GM18517 (cell line): ENCODE results near the gene DNM3.

Source experiments
- ATAC-seq: cut with Tn5 transposase; IDR thresholded peaks from one replicate; pipeline ENCODE4 v1.9.1; 2021; ENCODE audit warnings: mild to moderate bottlenecking, moderate library complexity; ENCODE audit not compliant: unreplicated experiment

DNM3 gene

DNA sequence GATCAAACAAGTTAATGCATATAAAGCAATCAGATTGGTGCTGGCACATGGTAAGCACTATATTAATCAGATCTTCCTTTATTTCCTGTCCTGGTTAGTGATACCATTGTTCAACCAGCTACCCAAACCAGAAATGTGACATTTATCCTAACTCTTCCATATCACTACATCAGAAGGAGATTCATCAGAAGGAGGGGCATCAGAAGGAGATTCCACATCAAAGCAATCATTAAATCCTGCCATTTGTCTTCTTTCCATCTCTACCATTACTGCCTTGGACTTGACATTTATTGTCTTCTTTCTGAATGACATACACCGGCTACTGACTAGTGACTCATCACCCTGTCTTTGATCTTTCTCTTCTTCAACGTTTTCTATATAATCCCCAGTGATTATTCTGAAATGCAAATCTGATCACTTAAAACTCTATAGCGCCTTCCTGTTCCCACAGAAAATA is 75.0 kb downstream of the DNM3 start:
- ATAC-seq, result no peak

DNA sequence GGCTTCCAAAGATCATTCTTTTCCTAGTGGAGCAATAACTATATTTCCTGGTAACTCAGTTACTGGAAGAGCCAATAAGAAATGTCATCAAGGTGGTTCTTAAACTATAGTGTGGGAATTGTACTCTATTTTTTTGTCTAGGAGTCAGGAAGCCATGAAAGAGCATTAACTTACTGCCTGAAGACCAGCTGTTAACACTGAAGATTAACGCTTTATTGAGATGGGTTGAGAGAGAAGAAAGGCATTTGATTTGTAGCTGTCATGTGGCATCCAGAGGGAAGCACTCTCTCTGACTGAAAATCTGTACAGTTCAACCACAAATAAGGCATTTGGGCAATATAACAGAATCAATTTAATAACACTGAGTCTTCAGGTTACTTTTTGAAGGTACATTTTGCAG is 76.0 kb downstream of the DNM3 start:
- no peak for ATAC-seq

DNA sequence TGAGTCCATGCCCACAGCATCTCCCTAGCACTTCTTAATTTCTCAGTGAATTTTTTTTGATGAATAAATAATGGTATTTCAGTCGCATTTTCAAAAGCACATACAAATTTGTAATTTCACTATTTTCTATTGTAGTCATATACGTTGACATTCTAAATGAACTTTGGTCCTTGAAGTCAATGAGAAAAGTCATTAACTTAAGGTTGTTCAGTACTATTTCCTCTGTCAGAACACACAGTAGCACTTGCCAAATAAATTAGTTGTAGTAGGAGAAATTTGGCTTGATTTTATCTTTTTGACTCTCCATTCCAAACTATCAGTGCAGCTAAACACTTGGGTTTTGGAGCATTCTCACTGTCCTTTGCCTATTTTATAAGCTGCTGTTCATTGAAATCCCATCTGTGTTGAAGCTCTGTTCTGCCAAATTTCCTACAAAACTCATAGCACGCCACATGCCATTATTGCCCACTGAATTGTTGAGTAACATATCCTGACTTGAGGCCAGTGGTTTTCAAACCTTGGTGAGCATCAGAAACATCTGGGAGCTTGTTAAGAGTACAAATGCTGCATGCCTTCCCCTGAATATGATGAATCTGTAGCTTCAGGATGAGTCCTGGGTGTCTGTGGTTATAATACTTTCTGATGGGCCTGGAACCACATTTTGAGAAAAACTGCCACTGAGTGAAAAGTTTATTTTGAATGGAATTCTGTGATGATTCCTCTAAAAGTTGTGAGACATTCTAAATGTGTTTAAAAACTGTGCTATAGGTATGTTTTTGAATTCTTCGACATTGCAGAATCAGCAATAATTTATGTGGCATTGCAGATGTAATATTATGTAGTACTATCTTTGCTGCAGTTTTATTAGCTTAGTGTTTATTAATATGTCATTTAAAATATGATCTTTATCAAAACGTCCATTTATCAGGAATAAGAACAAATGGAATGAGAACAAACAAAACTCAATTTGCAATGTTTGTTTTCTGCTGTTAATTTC is 78.9 kb downstream of the DNM3 start:
- ATAC-seq, result no peak

DNA sequence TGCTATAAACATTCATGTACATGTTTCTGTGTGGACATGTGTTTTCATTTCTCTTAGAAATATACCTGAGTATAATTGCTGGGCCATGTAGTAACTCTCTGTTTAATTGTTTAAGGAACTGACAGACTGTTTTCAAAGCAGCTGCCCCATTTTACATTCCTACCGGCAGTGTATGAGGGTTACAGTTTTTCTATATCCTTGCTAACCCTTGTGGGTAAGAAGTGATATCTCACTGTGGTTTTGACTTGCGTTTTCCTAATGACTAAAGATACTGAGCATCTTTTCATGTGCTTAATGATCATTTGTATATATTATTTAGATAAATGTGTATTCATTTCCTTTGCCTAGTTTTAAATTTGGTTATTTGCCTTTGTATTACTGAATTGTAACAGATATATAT is 81.7 kb downstream of the DNM3 start:
- ATAC-seq, result no peak

DNA sequence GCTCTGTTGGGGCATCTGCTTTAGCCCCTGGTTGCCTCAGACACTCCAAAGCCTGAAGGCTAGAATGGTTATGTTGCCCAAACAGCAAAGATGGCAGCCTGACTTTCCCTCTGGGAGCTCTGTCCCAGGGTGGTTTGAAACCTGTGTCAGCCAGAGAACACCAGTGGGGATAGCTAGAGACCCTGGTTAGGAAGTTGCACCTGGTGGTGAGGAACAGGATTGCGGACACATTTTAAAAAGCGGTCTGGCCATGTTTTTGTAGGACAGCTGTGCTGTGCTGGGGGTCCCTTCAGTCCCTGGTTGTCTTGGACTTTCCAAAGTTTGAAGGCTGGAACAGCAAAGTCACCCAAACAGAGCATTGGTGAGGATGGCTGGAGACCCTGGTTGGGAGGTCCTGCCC is 87.8 kb downstream of the DNM3 start:
- no peak for ATAC-seq

DNA sequence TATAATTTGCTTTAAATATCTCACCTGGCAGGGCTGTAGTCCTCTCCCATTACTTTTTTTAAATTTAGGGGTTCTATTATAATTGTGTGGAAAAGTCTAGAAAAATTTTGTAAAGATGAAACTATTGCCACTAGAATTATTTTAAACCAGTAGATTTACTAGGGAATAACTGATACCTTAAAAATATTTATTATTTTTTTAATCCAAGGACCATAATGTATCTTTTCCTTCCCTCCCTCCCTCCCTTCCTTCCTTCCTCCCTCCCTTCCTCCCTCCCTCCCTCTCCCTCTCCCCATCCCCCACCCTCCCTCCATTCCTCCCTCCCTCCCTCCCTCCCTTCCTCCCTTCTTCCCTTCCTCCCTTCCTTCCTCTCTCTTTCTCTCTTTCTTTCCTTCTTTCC is 90.5 kb downstream of the DNM3 start:
- no peak for ATAC-seq

DNA sequence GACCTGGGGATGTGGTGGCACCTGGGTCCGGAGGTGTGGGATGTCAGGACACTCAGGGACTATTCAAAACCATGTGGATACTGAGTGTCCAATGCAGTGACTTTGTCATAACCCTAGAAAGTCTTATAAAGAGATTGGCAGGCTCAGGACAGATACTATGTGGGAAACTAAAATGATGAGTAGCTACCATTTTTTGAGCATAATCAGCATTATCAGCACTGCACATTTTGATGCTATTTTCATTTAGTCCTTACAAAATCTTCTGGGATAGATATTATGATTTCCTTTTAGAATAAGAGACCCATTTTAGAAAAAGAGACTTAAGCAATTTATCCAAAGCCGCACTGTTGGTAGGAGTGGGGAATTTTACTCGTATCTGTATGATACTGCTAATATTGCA is 93.4 kb downstream of the DNM3 start:
- no peak for ATAC-seq

DNA sequence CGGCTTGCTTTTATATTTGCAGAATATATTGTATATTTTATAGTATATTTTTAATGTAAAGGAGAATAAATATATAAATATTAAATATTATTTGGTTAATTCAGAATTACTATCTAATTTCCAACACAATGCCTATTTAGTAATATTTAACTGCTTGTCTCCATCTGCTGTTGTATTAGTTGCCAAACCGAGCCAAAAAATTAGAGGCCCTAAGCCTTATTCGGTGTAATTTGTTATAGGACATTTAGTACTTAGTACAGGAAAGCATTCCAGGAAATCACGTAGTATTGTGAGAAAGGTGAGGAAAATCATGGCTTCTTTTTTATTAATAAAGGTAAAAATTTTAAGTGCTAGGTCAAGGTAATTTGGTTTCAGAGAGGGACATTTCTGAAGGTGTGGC is 93.8 kb downstream of the DNM3 start:
- no peak for ATAC-seq

DNA sequence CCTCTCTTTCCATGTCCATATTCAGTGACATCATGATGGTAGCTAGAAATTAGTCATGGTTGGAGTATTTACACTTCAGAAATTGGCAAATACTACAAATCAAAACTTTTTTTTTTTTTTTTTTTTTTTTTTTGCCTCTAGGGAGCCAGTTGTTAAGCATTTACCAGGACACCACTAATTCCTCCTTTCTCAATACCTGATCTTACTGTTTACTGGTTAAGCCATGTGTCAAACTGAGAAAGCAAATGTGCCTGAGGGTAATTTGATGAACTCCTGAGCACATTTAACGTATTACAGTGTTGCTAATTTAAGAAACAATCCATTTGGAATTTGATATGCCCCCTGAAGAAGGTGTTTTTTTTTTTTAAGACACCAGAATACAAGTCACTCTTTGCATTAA is 94.4 kb downstream of the DNM3 start:
- ATAC-seq, result no peak

DNA sequence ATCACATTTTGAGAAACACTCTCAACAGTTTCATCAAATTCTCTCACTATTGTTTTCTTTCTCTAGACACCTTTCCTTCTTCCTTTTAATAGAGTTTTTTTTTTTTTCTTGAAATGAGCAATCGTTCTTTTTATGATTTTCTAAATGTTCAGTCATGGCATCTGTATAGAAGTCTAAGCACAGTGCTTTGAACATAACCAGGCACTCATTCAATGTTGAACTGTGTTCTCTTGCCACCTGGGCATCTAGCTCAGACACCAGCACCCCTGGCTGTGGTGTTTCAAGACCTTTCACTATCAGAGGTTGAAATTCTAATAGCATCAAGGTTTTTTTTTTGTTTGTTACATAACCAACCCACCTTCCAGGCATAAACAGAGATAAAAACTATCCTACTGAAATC is 96.6 kb downstream of the DNM3 start:
- no peak for ATAC-seq

DNA sequence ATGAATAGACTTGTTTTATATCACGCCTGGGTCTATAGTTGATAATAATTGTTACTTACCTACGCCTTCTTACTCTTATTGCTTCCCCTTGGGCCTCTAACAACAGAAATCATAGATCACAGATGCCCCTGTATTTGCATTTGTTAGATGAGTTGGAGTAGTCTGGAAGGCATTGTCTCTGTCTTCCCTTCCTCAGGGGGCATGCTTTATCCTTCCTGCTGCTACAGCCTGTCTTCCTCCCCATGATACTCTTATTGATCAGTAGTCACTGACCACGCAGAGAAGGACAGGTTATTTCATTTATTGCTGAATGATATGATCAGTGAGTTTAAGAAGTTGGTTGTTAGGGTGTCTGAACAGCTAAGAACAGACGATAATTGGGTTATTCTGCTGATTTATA is 98.4 kb downstream of the DNM3 start:
- ATAC-seq, result no peak

DNA sequence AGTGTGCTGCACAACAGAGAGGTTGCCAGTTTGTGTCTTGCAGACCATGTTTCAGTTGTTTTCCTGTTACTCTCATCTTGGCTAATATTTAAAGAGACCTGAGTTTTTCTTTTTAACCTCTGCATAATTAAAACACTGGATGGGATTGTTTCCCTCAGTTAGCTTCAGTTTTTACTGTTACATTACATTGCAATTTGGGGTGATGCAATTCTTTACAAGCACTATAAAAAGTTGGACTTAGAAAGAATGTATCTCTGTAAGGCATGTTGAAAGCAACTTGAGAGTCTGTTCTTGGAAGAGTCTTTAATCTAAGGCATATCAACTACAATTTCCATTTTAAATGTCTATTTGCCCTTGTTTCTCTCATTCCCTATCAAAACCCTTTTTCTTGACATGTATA is 99.1 kb downstream of the DNM3 start:
- ATAC-seq, result no peak

DNA sequence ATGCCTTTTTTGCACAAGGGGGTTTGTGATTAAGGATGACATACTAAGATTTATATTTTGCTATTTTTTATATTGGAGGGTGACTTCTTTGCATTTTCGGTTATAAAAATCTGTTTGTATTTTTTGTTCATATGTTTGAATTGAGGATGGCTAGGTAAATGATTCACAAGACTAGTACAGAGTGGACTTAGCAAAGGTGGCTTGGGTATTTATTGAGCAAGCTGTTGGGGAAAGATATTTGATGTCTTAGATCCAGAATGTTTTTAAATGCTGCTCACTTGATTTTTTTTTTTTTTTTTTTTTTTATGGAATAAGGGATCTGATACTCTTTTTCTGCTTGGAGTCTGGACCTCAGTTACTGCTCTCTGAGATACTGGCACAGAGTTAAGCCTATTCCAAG is 100.6 kb downstream of the DNM3 start:
- no peak for ATAC-seq

DNA sequence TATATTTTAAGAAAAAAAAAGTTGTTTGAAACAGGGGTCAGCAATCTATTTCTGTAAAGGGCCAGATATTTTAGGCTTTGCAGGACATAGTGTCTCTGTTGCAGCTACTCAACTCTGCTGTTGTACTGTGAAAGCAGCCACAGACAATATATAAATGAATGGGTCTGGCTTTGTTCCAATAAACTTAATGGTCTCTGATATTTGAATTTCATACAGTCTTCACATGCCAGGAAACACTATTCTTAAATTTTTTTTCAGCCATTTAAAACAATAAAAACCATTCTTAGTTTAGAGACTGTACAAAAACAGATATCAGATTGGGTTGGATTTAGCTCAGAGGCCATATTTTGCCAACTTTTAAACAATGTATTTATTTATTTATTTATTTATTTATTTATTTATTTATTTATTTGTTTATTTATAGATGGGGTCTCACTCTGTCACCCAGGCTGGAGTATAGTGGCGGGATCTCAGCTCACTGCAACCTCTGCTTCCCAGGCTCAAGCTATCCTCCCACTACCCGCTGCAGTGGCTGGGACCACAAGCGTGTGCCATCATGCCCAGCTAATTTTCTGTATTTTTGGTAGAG is 102.8 kb downstream of the DNM3 start:
- ATAC-seq, result no peak

DNA sequence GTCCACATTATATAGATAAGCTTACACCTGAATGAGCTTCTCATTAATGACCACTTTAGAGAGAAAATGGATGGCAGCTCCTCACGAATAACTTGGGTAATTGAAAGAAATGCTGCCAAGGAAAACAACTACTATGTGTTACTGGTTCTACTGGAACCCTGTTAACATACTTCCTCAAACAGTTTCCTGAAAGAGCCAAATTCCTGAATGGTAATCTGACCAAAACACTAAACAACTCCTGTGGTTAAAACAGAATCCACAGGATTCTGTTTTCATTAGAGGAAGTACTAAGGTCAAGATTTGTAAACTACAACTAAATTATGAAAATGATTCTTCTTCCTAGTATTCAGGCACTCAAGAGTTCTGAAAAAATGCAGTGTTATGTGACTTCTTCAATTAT is 107.2 kb downstream of the DNM3 start:
- no peak for ATAC-seq

DNA sequence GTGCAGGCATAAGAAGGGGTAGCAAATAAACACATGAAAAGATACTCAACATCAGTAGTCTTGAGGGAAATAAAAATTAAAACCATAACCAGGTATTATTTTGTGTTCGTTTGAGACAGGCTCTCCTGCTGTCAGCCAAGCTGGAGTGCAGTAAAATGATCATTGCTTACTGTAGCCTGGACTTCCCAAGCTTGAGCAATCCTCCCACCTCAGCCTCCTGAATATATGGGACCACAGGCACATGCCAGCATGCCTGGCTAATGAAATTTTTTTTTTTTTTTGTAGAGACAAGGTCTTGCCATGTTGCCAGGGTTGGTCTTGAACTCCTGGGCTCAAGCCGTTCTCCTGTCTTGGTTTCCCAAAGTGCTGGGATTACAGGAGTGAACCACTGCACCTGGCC is 108.0 kb downstream of the DNM3 start:
- no peak for ATAC-seq

DNA sequence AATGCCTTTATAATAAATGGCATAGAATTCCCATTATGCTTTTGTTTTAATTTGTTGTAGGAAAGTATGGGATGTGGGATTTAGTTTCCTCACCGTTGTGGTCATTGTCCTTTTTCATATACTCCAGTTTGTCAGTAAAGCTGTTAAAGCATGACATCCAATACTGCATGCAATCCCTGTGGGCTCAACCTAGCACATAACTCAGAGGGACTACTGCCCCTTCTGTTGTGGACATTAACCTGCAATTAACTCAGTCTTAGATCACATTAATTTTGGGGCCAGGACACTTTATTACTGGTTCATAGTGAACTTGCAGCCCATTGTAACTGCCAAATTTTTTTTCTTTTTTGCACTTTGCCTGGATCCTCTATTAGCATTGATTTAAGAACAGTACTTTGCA is 112.5 kb downstream of the DNM3 start:
- ATAC-seq, result no peak

DNA sequence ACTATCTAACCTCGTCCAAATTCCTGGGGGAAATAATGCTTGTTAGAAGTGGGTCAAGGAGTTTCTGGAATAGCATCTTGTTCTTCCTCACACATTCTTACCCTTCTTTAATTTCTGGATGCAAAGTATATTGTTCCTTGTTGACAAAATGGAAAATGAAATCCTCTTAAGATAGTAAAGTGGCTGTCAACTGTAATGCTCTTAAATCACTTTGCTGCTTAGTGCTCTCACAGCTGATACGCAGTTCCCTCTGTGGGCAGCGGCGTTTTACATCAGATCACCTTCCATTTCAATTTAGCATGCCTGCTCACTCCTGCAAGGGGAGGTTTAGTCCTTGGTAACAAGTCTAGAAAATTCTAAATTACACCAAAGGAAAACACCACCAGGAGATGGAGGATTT is 113.1 kb downstream of the DNM3 start:
- no peak for ATAC-seq

DNA sequence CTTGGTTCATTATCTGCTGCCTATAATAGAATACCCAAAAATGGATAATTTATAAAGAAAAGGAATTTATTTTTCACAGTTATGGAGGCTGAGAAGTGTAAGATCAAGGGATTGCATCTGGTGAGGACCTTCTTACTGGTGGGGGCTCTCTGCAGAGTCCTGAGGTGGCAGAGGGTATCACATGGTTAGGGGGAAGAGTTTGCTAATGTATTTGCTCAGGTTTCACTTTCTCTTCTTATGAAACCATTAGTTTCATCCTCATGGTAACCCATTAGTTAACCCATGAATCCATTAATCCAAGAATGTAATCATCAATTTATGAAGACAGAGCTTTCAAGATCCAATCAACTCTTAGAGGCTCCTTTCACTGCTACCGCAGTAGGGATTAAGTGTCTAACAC is 120.6 kb downstream of the DNM3 start:
- no peak for ATAC-seq

DNA sequence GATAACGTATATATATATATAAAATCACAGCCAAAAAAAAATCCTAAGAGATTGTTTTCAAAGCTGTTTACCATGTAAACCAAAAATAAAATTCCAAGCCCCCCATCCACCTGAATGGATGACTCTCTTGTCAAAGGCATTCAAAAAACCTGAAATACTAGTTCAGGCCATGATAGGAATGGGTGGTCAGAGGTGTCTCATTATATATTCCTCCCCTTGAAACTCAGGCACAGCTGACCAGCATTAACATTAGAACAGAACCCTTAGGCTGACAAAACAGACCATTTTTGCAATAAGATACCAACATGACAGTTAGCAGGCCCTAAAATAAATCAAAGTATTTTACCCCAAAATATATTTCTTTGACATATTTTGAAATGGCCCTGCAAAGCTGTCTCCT is 122.5 kb downstream of the DNM3 start:
- ATAC-seq, result no peak

DNA sequence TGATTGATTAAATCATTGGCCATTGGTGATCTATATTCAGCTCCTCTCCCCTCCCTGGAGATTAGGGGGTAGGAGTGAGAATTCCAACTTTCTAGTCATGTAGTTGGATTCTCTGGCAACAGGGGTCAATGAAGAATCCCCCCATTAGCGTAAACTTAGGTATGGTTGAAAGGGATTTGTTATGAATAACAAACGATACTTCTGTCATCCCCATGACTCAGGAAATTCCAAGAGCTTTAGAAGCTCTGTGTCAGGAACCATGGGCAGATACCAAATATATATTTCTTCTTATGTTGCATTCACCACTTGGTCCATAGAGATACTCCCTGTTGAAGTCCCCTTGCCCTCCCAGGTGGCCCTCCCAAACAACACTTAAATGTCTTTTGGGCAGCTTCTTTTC is 124.5 kb downstream of the DNM3 start:
- no peak for ATAC-seq

DNA sequence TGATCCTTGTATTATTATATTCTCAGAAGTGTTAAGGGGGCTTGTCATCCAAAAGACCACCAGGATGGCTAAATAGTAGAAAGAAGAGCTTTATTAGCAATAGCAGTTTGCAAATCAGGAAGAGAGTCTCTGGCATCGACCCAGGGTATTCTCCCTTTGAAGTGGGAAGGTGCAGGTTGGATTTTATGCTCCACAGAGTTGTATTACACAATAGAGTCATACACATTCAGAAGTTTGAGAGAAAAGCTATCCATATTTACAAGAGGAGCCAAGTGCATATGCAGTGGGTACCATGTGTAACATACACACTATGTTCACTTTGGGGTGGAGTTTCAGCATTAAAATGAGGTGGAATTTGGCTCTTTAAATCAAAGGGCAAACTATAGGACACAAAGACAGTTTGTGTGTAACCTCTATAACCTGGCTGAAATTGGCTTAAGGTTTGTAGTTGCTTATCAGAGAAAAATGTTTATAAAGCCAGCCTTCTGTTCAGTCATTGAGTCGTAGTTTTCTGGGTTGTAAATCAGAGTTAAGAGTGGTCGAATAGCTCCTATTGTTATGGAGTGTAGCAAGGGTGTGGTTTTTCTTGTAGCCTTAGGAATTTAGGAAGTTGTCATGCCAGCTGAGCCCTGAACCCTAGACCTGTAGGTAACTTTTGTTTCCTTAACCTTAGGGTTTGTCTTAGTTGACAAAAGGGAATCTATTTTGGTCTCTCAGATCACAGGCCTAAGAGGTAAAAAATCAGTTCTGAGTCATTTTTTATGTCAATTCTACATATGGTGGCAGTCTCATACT is 125.3 kb downstream of the DNM3 start:
- no peak for ATAC-seq
